ENCODE measurements around the gene LYVE1.

The LYVE1 gene

DNA sequence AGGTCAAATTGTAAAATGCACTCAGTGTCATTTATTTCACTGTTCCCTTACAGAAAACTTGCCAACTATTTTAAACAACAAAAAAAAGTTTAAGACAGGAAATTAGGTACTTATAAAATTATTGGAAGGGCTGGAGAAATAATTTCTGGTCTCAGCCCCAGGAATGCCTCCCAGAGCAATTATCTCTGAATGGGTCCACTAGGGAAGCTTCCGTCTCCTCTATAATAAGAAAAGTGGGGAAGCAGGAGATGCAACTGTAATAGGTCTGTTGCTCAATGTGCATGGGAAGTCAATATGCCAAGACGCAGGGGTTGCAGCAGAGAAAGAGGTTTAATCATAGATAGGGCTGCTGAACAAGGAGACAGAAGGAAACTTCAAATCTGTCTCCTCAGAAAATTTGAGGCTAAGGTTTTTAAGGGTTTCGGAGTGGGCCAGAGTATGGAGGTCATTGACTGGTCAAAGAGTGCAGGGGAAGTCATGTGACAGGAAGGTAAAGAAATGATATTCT, 16.6 kb downstream of the LYVE1 start:
- DNase-seq: no peak

DNA sequence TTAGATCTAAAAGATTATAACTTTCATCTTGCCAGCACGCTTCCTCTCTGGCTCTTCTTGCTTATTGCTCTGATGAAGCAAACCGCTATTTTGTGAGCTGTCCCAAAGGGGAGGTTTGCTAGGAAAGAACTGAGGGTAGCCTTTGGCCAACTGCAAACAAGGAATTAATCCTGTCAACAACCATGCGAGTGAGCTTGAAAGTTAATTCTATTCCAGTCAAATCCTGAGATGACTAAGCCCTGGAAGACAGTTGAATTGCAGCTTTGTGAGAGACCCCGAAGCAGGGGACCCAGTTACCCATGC, 17.2 kb downstream of the LYVE1 start:
- no peak for DNase-seq

GRCh38 chr11:10550503-10551289, 17.8 kb downstream of the LYVE1 start:
- no peak for DNase-seq

- no peak for DNase-seq
Measured at GRCh38 chr11:10544491-10545465, 23.7 kb downstream of the LYVE1 start.

GRCh38 chr11:10543782-10544181, 24.7 kb downstream of the LYVE1 start:
- no peak for DNase-seq

GRCh38 chr11:10542776-10543175, 25.7 kb downstream of the LYVE1 start:
- no peak for DNase-seq

DNA sequence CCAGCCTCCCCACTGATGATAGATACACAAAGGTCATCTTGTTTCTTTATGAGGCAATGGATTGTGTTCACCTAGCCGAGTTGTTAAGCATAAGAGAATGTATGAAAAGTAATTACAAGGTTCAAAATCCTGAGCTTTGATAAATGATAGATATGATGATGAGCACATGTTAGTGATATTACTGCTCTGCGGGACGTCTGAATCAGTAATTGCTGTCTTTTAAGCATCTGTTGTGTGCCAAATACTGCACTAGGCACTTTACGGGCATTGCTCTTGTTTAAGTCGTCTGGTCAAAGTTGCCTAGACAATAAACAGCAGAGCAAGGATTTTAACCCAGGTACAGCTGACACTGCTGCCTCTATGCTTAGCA, 26.9 kb downstream of the LYVE1 start:
- no peak for DNase-seq

DNA sequence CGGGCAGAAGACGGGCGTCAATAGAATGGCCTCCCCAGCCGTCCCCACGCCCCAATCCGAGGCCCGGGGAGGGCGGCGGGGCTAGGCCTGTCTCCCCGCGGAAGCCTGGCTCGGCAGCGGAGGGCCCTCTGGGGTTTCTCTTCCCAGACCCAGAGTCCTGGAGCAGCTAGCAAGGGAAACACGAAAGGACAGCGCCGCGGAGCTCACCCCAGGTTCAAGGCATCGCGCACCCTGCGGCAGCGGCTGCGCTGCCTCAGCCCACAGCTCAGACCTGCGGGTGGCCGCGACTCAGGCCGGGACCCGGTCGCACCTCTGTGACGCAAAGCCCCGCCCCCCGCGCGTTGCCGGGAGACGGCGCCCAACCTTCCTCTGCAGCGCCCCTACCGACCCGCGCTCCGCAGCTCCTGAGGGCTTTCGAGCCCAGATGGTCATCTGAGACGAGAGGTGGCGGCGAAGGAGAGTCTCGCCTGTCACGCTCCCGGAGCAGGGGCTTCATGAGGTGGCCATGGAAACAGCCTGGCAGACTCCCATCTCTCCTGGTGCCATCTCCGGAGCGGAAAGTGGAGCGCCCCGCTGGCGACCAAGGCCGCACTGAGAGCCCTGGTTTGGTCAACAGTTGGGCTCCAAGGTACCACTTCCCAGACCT, 27.4 kb downstream of the LYVE1 start, which contains the start of gene RNF141:
Gene RNF141, minus strand, starts transcription at position 273 of the 646 bp plus-strand sequence. CDS start 7,029 bp downstream, outside the sequence.
- DNase-seq: peak; percentile 74

- no peak for DNase-seq
Measured at GRCh38 chr11:10540546-10540914, 27.9 kb downstream of the LYVE1 start.

GRCh38 chr11:10539339-10539738, 29.1 kb downstream of the LYVE1 start:
- no peak for DNase-seq

GRCh38 chr11:10538924-10539323, 29.5 kb downstream of the LYVE1 start:
- no peak for DNase-seq

GRCh38 chr11:10537600-10537999, 30.9 kb downstream of the LYVE1 start:
- no peak for DNase-seq

- no peak for DNase-seq
Measured at GRCh38 chr11:10534316-10534715, 34.1 kb downstream of the LYVE1 start.

GRCh38 chr11:10533323-10533722, 35.1 kb downstream of the LYVE1 start:
- DNase-seq: no peak

GRCh38 chr11:10532526-10532925, 35.9 kb downstream of the LYVE1 start:
- no peak for DNase-seq

DNA sequence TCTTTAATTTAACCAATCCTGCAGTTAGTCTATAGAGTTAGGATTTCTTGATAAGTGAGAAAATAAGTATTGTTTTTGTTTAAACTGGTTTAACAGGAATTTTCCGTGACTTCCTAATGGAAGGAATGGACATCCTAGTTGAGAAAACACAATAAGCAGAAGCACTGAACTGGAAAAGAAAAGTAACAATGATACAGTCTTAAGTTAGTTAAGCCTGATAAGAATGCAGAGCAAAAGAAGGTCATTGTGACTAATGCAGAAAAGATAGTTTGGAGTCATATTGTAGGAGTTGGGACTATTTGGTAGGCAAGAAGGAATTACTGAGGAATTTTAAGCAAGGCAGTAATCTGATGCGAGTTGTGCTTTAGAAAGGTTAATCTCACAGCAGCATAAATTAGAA, 39.2 kb downstream of the LYVE1 start:
- DNase-seq: no peak

DNA sequence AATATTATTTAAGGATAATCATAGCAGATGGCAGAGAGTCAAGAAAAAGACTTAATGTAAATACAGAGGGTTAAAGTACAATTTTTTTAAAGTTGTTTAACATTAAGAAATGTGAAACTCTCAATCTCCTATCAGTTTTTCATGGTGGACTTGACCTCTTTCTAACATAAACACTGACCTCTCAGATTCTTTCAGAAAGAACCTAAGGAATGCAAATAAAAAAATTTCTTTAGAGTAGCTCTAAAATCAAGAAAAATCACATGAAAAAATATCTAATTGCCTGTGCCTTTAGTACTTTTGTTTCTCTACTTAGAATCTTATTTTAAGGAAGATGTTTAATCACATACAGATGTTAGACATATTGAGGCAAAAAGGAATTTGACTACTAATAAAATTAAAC, 40.3 kb downstream of the LYVE1 start:
- DNase-seq: no peak

- DNase-seq: no peak
Measured at GRCh38 chr11:10526974-10527918, 41.2 kb downstream of the LYVE1 start.

DNA sequence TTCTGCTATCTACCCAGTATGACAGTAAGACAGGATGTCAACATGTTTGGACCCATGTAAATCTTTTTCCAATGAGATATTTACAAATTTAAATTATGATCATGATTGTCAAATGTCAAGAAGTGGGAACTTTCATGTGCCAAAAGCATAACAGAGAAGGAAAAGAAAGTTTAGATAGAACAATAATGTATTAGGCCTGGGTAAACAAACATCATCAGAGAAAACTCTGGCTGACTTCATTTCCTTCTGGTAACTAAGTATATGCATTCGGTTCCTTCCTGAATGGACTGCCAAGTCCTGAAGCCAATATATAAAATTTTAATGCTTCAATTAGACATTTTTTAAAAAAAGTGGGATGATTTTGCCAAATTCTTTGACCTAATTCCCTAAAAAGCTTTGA, 44.0 kb downstream of the LYVE1 start:
- no peak for DNase-seq

- no peak for DNase-seq
Measured at GRCh38 chr11:10522921-10523320, 45.5 kb downstream of the LYVE1 start.

- no peak for DNase-seq
Measured at GRCh38 chr11:10522276-10522675, 46.2 kb downstream of the LYVE1 start.

GRCh38 chr11:10520562-10520961, 47.9 kb downstream of the LYVE1 start:
- DNase-seq: no peak

All from SHP77 treated with DMSO at 0.1 percent for 48 hours (cell line).